NCI-H2227 (cell line): ENCODE data around the gene ERVK3-1.
"Not testable (repeated sequence)": the region's sequence is repeated elsewhere in the genome, so short reads cannot be mapped to it uniquely, and the experiment has no call there.

Experiments
- DNase-seq: peaks from one replicate; lab custom pipeline; 2025; ENCODE audit not compliant: unreplicated experiment; lab: John Stamatoyannopoulos, UW

ERVK3-1 gene

GRCh38 chr19:58304255-58304654, 922 bp upstream of the ERVK3-1 start:
- DNase-seq = no peak

GRCh38 chr19:58304748-58305064, 471 bp upstream of the ERVK3-1 start:
- DNase-seq = peak; percentile 79

- peak; percentile 38 for DNase-seq
Observed at GRCh38 chr19:58305932-58306323, 751 bp downstream of the ERVK3-1 start.

- no peak for DNase-seq
Observed at GRCh38 chr19:58307736-58308135, 2.6 kb downstream of the ERVK3-1 start.

- not testable (repeated sequence) for DNase-seq
Observed at GRCh38 chr19:58310685-58311084, 5.5 kb downstream of the ERVK3-1 start.

GRCh38 chr19:58311345-58311865, 6.2 kb downstream of the ERVK3-1 start:
- no peak for DNase-seq

GRCh38 chr19:58315580-58315979, 10.4 kb downstream of the ERVK3-1 start:
- no peak for DNase-seq

GRCh38 chr19:58317476-58318072, 12.4 kb downstream of the ERVK3-1 start:
- DNase-seq = no peak

- DNase-seq = no peak
Observed at GRCh38 chr19:58318297-58318696, 13.1 kb downstream of the ERVK3-1 start.

- no peak for DNase-seq
Observed at GRCh38 chr19:58319241-58319640, 14.1 kb downstream of the ERVK3-1 start.

- no peak for DNase-seq
Observed at GRCh38 chr19:58325311-58326022, 20.3 kb downstream of the ERVK3-1 start.

- no peak for DNase-seq
Observed at GRCh38 chr19:58326501-58326913, 21.3 kb downstream of the ERVK3-1 start.

- DNase-seq = peak; percentile 100
Observed at GRCh38 chr19:58326914-58327726, 21.9 kb downstream of the ERVK3-1 start, which contains the start of gene ZSCAN22. Gene ZSCAN22, plus strand, starts transcription at chr19:58326994. Its CDS starts 7,809 bp downstream, at chr19:58334803.

GRCh38 chr19:58328999-58329398, 23.8 kb downstream of the ERVK3-1 start:
- DNase-seq = peak; percentile 33

- DNase-seq = no peak
Observed at GRCh38 chr19:58330458-58330857, 25.3 kb downstream of the ERVK3-1 start.

GRCh38 chr19:58332697-58333096, 27.5 kb downstream of the ERVK3-1 start:
- DNase-seq = no peak

- no peak for DNase-seq
Observed at GRCh38 chr19:58334691-58335249, 29.6 kb downstream of the ERVK3-1 start.

- DNase-seq = no peak
Observed at GRCh38 chr19:58335630-58336029, 30.5 kb downstream of the ERVK3-1 start.

- no peak for DNase-seq
Observed at GRCh38 chr19:58336216-58336615, 31.0 kb downstream of the ERVK3-1 start.

- no peak for DNase-seq
Observed at GRCh38 chr19:58336820-58337219, 31.6 kb downstream of the ERVK3-1 start.

- no peak for DNase-seq
Observed at GRCh38 chr19:58338336-58338735, 33.2 kb downstream of the ERVK3-1 start.
